Mesendoderm (in vitro differentiated cells): ENCODE data around the gene SDK1.

Experiments used
- DNase-seq: peaks from one replicate; pipeline ENCODE4 v3.0.0; 2013
- H2AK5ac ChIP-seq: 2 replicates; pipeline ENCODE4 v1.6.1; 2013; ENCODE audit warnings: low read length, inconsistent platforms
- H2BK120ac ChIP-seq: 2 replicates; pipeline ENCODE4 v1.6.1; 2013; ENCODE audit warnings: low read depth, mild to moderate bottlenecking, low read length, moderate library complexity, mixed read lengths
- H2BK15ac ChIP-seq: replicated peaks from 2 replicates; pipeline ENCODE4 v1.6.1; 2013; ENCODE audit warnings: low read depth, mild to moderate bottlenecking, moderate library complexity
- H2BK5ac ChIP-seq: 2 replicates; pipeline ENCODE4 v1.6.1; 2013; ENCODE audit warnings: low read length, inconsistent platforms
- H3K18ac ChIP-seq: 2 replicates; pipeline ENCODE4 v1.6.1; 2013; ENCODE audit warnings: mild to moderate bottlenecking, low read length, mixed read lengths
- H3K23ac ChIP-seq: one replicate; pipeline ENCODE4 v1.6.1; 2013; ENCODE audit warnings: low read length
- H3K27ac ChIP-seq: 2 replicates; pipeline ENCODE4 v1.5.1; 2013; ENCODE audit warnings: low read depth, mild to moderate bottlenecking, inconsistent platforms, low read length, moderate library complexity
- H3K27me3 ChIP-seq: 2 replicates; pipeline ENCODE4 v1.6.1; 2013; ENCODE audit warnings: low read length, control low read depth, mild to moderate bottlenecking, inconsistent platforms; ENCODE audit not compliant: insufficient read depth, poor library complexity
- H3K36me3 ChIP-seq: 2 replicates; pipeline ENCODE4 v1.6.1; 2013; ENCODE audit warnings: low read length, inconsistent platforms; ENCODE audit not compliant: control insufficient read depth, insufficient read depth
- H3K4ac ChIP-seq: one replicate; pipeline ENCODE4 v1.6.1; 2013; ENCODE audit warnings: low read depth, mild to moderate bottlenecking, low read length, moderate library complexity
- H3K4me1 ChIP-seq: 2 replicates; pipeline ENCODE4 v1.6.1; 2013; ENCODE audit warnings: low read depth, low read length, inconsistent platforms; ENCODE audit not compliant: control insufficient read depth
- H3K4me2 ChIP-seq: 2 replicates; pipeline ENCODE4 v1.6.1; 2013; ENCODE audit warnings: low read length
- H3K4me3 ChIP-seq: 2 replicates; pipeline ENCODE4 v1.5.1; 2013; ENCODE audit warnings: mild to moderate bottlenecking, low read length
- H3K56ac ChIP-seq: one replicate; pipeline ENCODE4 v1.6.1; 2013; ENCODE audit warnings: low read length
- H3K79me1 ChIP-seq: 2 replicates; pipeline ENCODE4 v1.6.1; 2013; ENCODE audit warnings: low read length, inconsistent platforms
- H3K79me2 ChIP-seq: 2 replicates; pipeline ENCODE4 v1.6.1; 2013; ENCODE audit warnings: mild to moderate bottlenecking, low read length; ENCODE audit not compliant: control insufficient read depth, insufficient read depth
- H3K9ac ChIP-seq: 2 replicates; pipeline ENCODE4 v1.6.1; 2013; ENCODE audit warnings: low read length, inconsistent platforms
- H4K5ac ChIP-seq: one replicate; pipeline ENCODE4 v1.6.1; 2013; ENCODE audit warnings: low read length
- H4K8ac ChIP-seq: one replicate; pipeline ENCODE4 v1.6.1; 2013; ENCODE audit warnings: low read depth, mild to moderate bottlenecking, control low read depth, low read length, moderate library complexity
- WGBS: extraction: QIAGEN DNeasy Blood & Tissue Kit; methylation state at CpG from one replicate; pipeline ENCODE4 v1.1.7; 2013; ENCODE audit warnings: low lambda C conversion rate, missing lambda C conversion rate; ENCODE audit not compliant: insufficient coverage; ENCODE audit errors: extremely low coverage; 5-methylcytosine and 5-hydroxymethylcytosine counted together

Gene SDK1

GRCh38 chr7:4282434-4283223, 981.6 kb downstream of the SDK1 start:
- Histone ChIP-seq H2BK120ac (no peak overlapping the region), H3K4me3 (no peak overlapping the region), H3K4ac (no peak overlapping the region), H3K9ac (no peak overlapping the region), H2BK15ac (no peak overlapping the region), H2BK5ac (no peak overlapping the region), H3K23ac (no peak overlapping the region), H3K56ac (no peak overlapping the region), H3K18ac (no peak overlapping the region), H4K8ac (no peak overlapping the region), H3K27me3 (no peaks in the 10 kb centered on the region), H3K27ac (no peak overlapping the region), H4K5ac (no peak overlapping the region), H3K4me2 (no peak overlapping the region), H3K79me1 (no peaks in the 10 kb centered on the region), H3K36me3 (no peaks in the 10 kb centered on the region), H2AK5ac (no peak overlapping the region), H3K4me1 (no peaks in the 10 kb centered on the region), H3K79me2 (no peaks in the 10 kb centered on the region)
- peak; percentile 40 for DNase-seq
- no CpG with 5 or more reads among the region's 14 CpGs for WGBS

GRCh38 chr7:4286351-4286750, 985.3 kb downstream of the SDK1 start:
- Histone ChIP-seq H2BK120ac (no peak overlapping the region), H2BK5ac (no peak overlapping the region), H3K23ac (no peak overlapping the region), H3K4me3 (no peak overlapping the region), H3K27ac (no peak overlapping the region), H3K18ac (no peak overlapping the region), H3K4ac (no peak overlapping the region), H3K36me3 (no peaks in the 10 kb centered on the region), H3K79me2 (no peaks in the 10 kb centered on the region), H4K5ac (no peak overlapping the region), H3K27me3 (no peaks in the 10 kb centered on the region), H3K4me2 (no peak overlapping the region), H3K9ac (no peak overlapping the region), H4K8ac (no peak overlapping the region), H3K79me1 (no peaks in the 10 kb centered on the region), H3K56ac (no peak overlapping the region), H3K4me1 (no peaks in the 10 kb centered on the region), H2BK15ac (no peak overlapping the region), H2AK5ac (no peak overlapping the region)
- no peak for DNase-seq
- WGBS = no CpG with 5 or more reads among the region's 9 CpGs

GRCh38 chr7:4288791-4289394, 987.8 kb downstream of the SDK1 start:
- WGBS = no CpG with 5 or more reads among the region's 1 CpG
- no peaks in the 10 kb centered on the region for H3K79me1 ChIP-seq
- H4K8ac ChIP-seq = no peak overlapping the region
- H3K9ac ChIP-seq = no peak overlapping the region
- H3K4me1 ChIP-seq = no peaks in the 10 kb centered on the region
- H3K27me3 ChIP-seq = no peaks in the 10 kb centered on the region
- H3K23ac ChIP-seq = no peak overlapping the region
- H3K79me2 ChIP-seq = no peaks in the 10 kb centered on the region
- no peak for DNase-seq
- H3K4me3 ChIP-seq = no peak overlapping the region
- no peak overlapping the region for H3K4ac ChIP-seq
- no peak overlapping the region for H2BK5ac ChIP-seq
- no peak overlapping the region for H2BK15ac ChIP-seq
- no peak overlapping the region for H2AK5ac ChIP-seq
- no peak overlapping the region for H4K5ac ChIP-seq
- H3K36me3 ChIP-seq = no peaks in the 10 kb centered on the region
- H3K56ac ChIP-seq = no peak overlapping the region
- no peak overlapping the region for H3K4me2 ChIP-seq
- no peak overlapping the region for H2BK120ac ChIP-seq
- H3K27ac ChIP-seq = no peak overlapping the region
- H3K18ac ChIP-seq = no peak overlapping the region

- no peak for DNase-seq
- H3K79me2 ChIP-seq = no peaks in the 10 kb centered on the region
- no CpG with 5 or more reads among the region's 13 CpGs for WGBS
Measured at GRCh38 chr7:4297165-4297917, 996.3 kb downstream of the SDK1 start.

GRCh38 chr7:4297918-4298219, 996.8 kb downstream of the SDK1 start:
- no peak overlapping the region for H4K8ac ChIP-seq
- H3K36me3 ChIP-seq = no peaks in the 10 kb centered on the region
- no peak overlapping the region for H4K5ac ChIP-seq
- no peak overlapping the region for H3K4me3 ChIP-seq
- H3K79me1 ChIP-seq = no peaks in the 10 kb centered on the region
- H3K9ac ChIP-seq = no peak overlapping the region
- no peak for DNase-seq
- no peak overlapping the region for H2BK5ac ChIP-seq
- no peak overlapping the region for H3K4ac ChIP-seq
- no peak overlapping the region for H3K27ac ChIP-seq
- H3K79me2 ChIP-seq = no peaks in the 10 kb centered on the region
- H2BK15ac ChIP-seq = no peak overlapping the region
- no peak overlapping the region for H2AK5ac ChIP-seq
- 100% methylated on average over 1 of the region's 5 CpGs for WGBS
- no peak overlapping the region for H3K56ac ChIP-seq
- H3K27me3 ChIP-seq = no peaks in the 10 kb centered on the region
- no peak overlapping the region for H3K23ac ChIP-seq
- no peaks in the 10 kb centered on the region for H3K4me1 ChIP-seq
- no peak overlapping the region for H3K18ac ChIP-seq
- no peak overlapping the region for H3K4me2 ChIP-seq
- no peak overlapping the region for H2BK120ac ChIP-seq

More at GRCh38 chr7:4297165-4297917, 996.3 kb downstream of the SDK1 start:
- no peak overlapping the region for H3K4me2 ChIP-seq
- H3K9ac ChIP-seq = no peak overlapping the region
- H3K4ac ChIP-seq = no peak overlapping the region
- no peak overlapping the region for H4K8ac ChIP-seq
- H2BK15ac ChIP-seq = no peak overlapping the region
- no peak overlapping the region for H3K56ac ChIP-seq
- H3K4me1 ChIP-seq = no peaks in the 10 kb centered on the region
- H2AK5ac ChIP-seq = no peak overlapping the region
- no peaks in the 10 kb centered on the region for H3K79me1 ChIP-seq
- no peaks in the 10 kb centered on the region for H3K36me3 ChIP-seq
- no peak overlapping the region for H3K27ac ChIP-seq
- no peak overlapping the region for H2BK120ac ChIP-seq
- no peak overlapping the region for H4K5ac ChIP-seq
- H3K27me3 ChIP-seq = no peaks in the 10 kb centered on the region
- H3K23ac ChIP-seq = no peak overlapping the region
- no peak overlapping the region for H3K4me3 ChIP-seq
- H2BK5ac ChIP-seq = no peak overlapping the region
- no peak overlapping the region for H3K18ac ChIP-seq
